ENCODE measurements around the gene NUP35.
"Not testable (repeated sequence)": the region's sequence is repeated elsewhere in the genome, so short reads cannot be mapped to it uniquely, and the experiment has no call there.

Gene NUP35

DNA sequence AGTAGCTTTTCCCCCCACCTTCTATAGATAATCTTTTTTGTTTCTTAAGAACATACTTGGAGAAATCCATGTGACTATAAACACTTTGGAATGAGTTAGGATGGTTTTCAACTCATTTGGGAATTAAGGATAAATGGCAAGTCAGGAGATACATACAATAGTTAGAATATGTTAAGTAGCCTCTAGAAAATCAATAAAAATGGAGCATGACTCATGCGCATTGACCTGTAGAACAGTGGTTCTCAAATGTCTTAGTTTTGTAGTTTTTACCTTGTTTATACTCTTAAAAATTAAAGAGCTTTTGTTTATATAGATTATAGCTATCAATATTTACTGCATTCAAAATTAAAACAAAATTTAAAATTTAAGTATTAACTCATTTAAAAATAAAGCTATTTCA lies 24.7 kb downstream of the NUP35 start:
- DNase-seq: no peak
- ATAC-seq: no peak

DNA sequence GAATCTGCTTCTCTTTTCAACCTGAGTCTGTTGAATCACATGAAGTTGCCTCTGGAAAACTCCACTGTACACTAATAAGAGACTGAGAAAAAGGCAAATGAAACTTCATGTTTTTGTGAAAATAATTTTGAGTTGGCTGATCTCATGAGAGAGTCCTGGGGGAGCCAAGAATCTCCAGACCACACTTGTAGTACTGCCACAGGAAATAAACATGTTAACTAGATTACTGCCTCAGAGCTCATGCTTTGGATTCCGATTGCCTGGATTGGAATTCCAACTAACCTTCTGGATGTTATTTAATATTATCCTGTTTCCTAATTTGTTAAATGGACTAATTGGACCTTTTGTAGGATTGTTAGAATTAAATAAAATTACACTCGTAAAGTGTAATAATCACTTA lies 25.2 kb downstream of the NUP35 start:
- no peak for ATAC-seq
- DNase-seq: no peak

DNA sequence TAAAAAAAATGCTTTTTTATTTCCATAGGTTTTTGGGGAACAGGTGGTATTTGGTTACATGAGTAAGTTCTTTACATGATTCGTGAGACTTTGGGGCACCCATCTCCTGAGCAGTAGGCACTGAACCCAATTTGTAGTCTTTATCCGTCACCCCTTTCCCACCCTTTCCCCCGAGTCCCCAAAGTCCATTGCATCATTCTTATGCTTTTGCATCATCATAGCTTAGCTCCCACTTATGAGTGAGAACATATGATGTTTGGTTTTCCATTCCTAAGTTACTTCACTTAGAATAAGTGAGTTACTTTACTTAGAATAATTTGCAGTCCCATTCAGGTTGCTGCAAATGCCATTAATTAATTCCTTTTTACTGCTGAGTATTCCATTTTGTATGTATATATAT lies 28.0 kb downstream of the NUP35 start:
- not testable (repeated sequence) for DNase-seq, ATAC-seq

DNA sequence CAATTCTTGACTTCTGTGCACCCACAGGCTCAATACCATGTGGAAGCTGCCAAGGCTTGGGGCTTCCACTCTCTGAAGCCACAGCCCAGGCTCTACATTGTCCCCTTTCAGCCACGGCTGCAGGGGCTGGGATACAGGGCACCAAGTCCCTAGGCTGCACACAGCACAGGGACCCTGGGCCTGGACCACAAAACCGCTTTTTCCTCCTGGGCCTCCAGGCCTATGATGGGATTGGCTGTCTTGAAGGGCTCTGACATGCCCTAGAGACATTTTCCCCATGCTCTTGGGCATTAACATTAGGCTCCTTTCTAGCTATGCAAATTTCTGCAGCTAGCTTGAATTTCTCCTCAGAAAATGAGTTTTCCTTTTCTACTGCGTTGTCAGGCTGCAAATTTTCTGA lies 29.7 kb downstream of the NUP35 start:
- ATAC-seq: no peak
- DNase-seq: no peak

DNA sequence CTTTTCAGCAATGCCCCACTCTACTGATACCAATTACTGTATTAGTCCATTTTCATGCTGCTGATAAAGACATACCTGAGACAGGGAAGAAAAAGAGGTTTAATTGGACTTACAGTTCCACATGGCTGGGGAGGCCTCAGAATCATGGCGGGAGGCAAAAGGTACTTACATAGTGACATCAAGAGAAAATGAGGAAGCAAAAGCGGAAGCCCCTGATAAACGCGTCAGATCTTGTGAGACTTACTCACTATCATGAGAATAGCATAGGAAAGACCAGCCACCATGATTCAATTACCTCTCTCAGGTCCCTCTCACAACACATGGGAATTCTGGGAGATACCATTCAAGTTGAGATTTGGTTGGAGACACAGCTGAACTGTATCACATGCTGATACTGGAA lies 30.5 kb downstream of the NUP35 start:
- DNase-seq, ATAC-seq: not testable (repeated sequence)

DNA sequence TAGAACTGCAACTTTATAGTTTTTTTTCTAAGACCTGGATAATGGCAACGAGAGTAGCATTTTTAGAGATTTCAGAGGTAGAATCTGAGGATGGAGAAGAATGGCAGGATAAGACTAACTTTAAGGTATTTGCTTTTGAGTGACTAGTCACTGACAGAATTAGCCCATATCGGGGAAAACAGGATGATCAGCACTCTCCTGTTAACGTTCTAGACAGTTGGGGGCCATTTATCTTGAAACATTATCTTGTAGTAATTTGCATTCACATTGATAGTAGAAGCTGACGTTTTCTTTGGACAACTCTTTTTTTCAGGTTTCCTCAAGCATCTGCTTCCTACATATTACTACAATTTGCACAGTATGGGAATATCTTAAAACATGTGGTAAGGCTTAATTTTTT lies 32.9 kb downstream of the NUP35 start:
- DNase-seq (no peak), ATAC-seq (no peak)

DNA sequence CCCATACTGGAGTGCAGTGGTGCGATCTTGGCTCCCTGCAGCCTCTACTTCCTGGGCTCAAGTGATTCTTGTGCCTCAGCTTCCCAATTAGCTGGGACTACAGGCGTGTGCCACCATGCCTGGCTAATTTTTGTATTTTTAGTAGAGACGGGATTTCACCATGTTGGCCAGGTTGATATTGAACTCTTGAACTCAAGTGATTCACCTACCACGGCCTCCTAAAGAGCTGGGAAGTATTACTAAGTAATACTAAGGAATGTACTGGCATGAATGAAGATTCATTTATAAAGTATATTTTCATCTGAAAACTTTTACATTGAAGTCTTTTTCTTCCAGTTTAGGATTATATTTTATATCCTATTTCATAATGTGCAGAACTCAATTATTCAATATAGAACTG lies 38.1 kb downstream of the NUP35 start:
- ATAC-seq (no peak), DNase-seq (no peak)

DNA sequence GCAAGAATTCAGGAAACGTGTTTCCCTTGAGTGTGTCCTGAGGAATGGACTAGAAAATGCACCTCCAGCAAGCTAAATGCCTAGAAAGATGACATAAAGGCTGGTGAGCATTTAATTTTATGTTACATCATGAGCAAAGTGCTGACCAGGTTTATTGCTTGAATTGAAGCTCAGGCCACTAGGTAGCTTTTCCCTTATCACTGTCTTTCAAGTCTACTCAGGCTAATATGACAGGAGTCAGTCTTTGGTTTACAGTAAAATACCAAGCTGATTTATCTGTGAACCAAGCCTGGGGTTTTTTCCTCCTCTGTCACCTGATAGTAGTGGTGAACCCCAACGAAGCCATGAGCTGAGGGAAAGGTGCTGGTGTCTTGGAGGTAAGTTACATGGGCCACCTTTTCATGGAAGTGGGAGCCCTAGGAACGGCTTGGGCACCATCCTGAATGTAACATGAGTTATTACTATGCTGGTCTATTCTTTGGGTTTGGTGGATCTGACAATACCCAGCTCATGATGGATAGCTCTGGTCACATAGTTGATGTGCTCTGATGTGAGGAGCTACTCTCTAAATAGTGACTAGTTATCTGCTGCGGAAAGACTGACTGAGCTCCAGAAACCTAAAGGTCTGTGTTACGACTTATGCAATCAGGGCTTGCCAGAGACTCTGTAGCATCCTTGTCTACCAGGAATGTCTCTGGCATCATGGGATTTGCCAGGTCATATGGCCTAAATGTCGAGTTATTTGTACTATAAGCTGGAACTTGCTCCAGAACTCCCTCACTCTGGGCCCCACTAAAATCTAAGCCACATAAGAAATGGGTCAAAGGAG lies 39.8 kb downstream of the NUP35 start:
- no peak for DNase-seq
- no peak for ATAC-seq

DNA sequence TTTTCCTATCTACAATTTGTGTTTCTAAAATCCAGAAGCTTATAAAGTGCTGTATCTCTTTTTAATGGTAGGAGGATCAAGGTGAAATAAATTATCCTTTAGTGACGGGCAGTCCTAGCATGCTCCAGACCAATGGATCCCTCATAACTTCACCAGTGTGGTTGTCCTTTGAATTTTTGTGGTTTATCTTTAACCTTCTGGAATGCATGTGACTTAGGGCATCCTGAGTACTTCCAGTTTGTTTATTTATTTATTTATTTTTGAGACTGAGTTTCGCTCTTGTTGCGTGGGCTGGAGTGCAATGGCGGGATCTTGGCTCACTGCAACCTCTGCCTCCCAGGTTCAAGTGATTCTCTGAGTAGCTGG lies 40.4 kb downstream of the NUP35 start:
- no peak for ATAC-seq
- DNase-seq: no peak

DNA sequence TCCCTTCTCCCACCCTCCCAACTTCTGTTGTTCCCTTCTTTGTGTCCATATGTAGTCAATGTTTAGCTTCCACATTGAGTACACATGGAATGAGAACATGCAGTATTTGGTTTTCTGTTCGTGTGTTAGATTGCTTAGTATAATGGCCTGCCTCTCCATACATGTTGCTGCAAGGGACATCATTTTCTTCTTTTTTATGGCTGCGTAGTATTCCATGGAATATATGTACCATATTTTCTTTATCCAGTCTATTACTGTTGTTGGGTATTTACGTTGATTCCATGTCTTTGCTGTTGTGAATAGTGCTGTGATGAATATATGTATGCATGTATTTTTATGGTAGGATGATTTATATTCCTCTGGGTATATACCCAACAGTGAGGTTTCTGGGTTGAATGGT lies 42.0 kb downstream of the NUP35 start:
- no peak for DNase-seq
- no peak for ATAC-seq

DNA sequence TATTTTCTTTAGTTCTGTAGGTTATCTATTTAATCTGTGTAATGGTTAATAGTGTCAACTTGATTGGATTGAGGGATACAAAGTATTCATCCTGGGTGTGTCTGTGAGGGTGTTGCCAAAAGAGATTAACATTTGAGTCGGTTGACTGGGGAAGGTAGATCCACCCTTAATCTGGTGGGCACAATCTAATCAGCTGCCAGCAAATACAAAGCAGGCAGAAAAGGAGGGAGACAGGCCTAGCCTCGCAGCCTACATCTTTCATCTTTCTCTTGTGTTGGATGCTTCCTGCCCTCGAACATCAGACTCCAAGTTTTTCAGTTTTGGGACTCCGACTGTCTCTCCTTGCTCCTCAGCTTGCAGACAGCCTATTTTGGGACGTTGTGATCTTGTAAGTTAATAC lies 42.7 kb downstream of the NUP35 start:
- not testable (repeated sequence) for ATAC-seq, DNase-seq

DNA sequence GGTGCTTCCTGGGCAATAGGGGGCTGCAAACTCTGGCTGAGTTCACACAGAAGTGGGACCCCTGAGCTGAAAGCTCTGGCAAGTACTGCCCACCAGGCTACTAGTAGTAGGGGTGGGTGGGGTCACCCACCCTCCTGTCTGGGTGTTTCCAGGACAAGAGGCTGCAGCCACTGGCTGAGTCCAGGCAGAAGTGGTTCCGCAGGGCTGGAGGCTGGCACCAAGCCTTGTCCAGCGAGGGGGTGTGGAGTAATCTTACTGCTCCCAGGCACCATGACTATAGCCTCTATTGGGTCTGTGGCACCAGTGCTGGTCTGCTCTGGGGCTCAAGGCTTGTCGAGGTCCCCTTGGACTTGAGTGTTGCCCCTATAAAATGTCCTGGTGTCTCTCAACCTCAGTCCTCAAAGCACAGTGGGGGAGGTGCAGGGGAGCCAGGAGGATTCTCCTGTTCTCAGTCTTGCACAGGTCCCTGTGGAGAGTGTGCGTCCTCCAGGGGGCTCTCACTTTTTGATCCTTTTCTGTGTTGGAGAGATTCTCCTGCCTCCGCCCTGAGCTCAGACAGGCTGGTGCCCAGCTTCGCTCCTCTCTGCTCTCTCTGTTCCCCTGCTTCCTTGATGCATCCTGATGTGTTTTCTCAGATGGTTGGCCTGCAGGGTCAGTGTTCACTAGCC lies 48.1 kb downstream of the NUP35 start:
- ATAC-seq: no peak
- DNase-seq: no peak

DNA sequence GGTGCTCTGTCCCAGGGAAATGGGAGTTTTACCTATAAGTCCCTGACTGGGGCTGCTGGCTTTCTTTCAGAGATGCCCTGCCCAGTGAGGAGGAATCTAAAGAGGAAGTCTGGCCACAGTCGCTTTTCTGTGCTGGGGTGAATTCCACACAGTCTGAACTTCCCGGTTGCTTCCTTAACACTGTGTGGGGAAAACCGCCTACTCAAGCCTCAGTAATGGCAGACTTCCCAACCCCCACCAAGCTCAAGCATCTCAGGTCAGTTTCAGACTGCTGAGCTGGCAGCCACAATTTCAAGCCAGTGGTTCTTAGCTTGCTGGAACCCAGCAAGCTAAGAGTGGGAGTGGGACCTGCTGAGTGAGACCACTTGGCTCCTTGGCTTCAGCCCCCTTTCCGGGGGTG lies 54.9 kb downstream of the NUP35 start:
- ATAC-seq: no peak
- no peak for DNase-seq

DNA sequence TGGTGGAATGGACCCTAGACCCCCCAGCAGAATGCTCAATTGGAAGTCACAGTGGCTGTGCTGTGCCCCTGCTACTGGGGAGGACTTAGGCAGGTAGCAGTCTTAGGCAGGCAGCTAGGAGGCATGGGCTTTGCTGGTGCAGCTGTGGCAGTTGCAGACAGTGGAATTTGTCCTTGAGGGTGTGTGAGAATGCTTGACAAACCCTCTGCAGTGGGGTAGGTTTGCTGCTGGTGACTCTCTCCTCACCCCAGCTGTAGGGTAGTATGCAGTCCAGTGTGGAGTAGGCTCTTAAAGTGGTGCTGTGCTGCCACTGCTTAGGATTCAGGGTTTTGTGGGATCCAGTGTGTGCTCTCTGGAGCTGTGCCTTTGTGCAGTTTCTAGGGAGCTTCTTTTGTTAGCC lies 61.3 kb downstream of the NUP35 start:
- no peak for ATAC-seq
- no peak for DNase-seq

DNA sequence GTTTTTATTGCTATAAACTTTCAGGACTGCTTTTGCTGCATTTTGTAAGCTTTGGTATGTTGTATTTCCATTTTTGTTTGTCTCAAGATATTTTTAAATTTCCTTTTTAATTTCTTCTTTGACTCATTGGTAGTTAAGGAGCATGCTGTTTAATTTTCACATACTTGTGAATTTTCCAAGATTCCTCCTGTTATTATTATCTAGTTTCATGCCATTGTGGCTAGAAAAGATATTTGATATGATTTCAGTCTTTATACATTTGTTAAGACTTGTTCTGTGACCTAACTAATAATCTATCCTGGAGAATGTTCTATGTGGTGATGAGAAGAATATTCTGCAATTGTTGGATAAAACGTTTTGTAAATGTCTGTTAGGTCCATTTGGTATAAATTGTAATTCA lies 62.1 kb downstream of the NUP35 start:
- no peak for ATAC-seq
- no peak for DNase-seq

DNA sequence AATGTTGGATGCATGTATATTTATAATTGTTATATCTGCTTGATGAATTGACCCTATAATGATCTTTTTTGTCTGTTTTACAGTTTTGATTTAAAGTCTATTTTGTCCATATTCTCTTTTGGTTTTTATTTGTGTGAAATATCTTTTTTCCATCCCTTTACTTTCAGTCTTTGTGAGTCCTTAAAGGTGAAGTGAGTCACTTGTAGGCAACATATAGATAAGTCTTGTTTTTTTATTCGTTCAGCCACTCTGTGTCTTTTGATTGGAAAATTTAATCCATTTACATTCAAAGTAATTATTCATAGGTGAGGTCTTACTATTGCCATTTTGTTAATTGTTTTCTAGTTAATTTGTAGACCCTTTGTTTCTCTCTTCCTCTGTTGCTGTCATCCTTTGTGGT lies 62.5 kb downstream of the NUP35 start:
- ATAC-seq (peak; percentile 66), DNase-seq (no peak)

DNA sequence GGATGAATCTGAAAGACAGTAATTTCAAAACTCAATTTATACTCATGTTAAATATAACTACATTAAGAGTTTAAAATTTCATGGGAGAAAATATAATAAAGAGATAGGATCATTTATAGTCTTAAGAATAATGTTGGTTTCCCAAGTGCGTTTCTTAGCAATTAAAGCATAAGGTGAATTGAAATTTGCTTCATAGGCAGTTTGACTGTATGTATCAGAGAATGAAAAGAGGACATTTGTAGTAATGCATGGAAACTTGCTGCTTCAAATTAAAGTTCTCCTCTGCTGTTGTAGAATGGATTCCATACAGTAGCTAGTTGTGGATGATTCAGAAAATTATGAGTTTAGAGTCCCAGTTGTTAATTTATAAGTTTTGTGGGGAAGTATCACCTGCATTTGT lies 68.1 kb downstream of the NUP35 start:
- no peak for DNase-seq

DNA sequence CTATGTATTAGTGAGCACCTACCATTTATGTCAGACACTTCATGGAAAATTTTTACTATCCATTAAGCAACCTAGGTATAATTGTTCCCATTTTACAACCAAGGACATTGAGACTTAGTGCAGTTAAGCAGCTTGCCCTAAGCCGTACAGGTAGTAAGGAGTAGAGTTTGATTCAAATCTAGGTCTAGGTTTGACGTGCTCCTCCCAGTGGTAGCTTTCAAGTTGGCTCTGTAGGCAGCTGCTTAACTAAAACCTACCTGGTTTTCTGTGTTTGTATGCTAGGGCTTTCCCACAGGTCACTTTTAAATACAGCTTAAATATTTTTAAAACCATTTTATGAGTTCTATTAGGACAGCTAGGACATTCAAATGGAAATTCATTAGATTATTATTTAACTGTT lies 69.7 kb downstream of the NUP35 start:
- no peak for DNase-seq
- no peak for ATAC-seq

More for the DNA sequence above, 68.1 kb downstream of the NUP35 start:
- no peak for ATAC-seq

DNA sequence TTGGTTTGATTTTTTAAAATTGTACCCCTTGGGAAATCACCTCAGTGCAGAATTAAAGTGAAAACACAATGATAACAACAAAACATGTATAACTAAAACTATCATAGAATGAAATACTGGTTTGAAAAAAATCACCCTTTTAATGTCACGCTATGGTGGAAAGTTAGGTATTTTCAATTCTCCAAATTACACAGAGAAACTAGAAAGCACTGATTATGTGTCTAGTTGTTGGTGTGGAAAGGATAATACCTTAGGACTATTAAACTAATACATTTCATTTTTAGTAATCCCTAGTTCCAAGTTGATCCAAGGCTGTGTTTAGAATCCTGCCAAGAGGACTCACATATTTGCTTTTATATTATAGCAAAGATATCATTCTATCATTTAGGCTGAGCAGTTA lies 71.2 kb downstream of the NUP35 start:
- ATAC-seq (no peak), DNase-seq (no peak)

DNA sequence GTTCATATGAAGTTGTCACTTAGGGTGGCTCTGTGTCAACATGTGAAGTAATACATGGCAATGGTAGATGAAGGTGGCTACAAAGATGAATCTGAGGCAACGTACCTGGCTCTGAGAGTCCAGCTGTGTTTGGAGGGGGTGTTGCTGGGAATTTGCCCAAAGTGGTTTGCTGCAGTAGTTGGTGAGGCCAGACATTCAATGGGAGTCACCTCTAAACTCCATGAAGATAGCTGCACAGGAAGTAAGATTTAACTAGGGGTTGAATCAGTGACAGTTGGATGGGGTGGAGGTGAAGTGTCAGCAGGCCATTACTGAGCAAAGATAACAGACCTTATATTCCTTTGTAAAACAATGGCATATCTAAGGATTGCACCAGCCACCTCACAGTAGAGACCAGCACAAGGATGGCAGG lies 71.8 kb downstream of the NUP35 start:
- no peak for ATAC-seq
- DNase-seq: no peak

DNA sequence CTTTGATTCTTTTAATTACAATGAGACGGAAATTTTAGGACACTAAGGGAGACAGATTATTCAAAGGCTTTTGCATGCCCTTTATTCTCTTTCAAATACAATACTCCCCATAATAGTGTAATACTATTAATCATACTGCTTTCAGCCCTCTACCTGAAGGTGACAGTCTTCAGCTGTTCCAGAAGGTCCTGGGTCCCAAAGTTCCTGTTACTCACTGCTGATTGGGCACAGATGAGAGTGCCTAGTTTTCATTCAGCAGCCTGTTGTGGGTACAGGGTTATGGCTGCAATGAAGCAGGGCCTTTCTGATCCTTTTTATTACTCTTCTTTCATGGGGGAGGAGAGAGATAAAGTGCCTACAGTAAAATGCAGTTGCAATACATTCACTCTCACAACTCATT lies 80.2 kb downstream of the NUP35 start:
- ATAC-seq (no peak), DNase-seq (no peak)

DNA sequence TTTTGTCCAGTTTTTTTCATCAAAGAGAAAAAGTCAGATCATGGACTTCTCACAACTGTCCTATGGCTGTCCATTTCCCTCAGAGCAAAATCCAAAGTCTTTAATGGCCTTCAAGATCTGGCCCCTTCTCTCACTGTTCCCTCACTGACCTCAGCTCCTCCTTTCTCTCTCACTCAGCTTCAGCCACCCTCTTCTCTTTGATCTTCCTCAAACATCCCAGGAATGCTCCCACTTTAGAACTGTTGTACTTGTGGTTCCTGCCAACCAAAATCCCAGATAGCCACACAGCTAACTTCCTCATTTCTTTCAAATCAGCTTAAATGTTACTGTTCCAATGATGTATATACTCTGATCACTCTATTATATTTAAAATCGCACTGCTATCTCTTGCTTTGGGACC lies 82.9 kb downstream of the NUP35 start:
- DNase-seq (no peak), ATAC-seq (no peak)

DNA sequence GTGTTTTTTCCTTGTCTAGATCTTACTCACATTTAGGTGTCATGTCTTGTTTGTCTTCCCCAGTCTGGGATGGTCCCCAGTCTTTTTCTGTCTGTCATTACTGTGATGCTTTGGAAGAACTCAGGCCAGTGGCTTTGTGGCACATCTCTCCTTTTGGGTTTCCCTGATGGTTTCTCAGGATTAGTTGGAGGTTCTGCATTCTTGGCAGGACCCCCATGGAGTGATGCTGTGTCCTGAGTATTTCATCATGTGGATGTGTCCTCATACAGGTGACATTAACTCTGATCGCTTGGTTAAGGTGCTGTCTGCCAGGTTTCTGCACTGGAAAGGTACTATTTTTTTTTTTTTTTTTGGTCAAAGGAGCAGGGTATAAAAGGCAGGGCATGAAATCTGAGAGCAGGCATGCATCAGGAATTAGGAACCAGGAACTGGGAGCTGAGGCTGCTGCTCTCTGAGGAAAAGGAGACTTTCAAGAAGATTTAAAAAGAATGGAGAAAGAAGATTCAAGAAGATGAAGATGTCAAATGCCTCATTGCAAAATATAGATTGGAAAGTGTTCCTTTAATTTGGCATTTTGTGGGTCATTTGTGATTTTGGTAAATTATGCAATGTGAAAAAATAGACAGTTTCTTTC lies 85.3 kb downstream of the NUP35 start:
- no peak for ATAC-seq
- no peak for DNase-seq
